ENCODE results near the gene ALG8.

The ALG8 gene

DNA sequence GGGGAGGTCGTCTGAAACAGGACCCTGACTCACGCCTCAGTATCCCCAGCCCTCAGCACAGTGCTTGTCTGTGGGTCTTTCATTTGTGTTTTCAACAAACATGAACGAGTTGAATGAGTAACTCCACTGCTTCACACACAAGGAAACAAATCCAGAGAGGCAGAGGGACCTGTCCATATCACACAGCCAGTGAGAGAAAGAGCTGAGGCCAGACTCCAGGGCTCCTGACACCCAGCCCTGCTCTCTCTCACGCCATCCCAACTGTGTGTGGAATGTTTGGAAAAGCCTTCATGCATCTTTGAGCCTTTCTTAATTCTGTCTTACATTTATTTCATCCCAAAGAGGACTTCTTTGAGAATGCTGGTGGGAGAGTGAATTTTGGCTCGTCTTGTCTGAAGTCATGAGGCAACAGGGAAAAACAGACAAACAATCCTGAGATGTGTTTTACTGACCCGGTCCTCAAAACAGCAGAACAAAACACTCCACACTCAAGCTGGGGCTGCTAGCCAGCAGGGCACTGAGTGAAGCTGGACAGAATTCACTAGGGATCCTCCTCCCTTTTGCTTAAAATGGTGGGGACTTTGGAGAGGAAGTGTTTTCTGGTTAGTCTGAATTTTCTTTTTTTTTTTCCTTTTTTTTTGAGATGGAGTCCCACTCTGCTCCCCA is 19.7 kb upstream of the ALG8 start:
- DNase-seq: no peak

GRCh38 chr11:78156127-78156844 is 16.9 kb upstream of the ALG8 start:
- no peak for DNase-seq

- DNase-seq: no peak
Measured at GRCh38 chr11:78151804-78152203, 12.4 kb upstream of the ALG8 start.

GRCh38 chr11:78150754-78151153 is 11.3 kb upstream of the ALG8 start:
- DNase-seq: no peak

DNA sequence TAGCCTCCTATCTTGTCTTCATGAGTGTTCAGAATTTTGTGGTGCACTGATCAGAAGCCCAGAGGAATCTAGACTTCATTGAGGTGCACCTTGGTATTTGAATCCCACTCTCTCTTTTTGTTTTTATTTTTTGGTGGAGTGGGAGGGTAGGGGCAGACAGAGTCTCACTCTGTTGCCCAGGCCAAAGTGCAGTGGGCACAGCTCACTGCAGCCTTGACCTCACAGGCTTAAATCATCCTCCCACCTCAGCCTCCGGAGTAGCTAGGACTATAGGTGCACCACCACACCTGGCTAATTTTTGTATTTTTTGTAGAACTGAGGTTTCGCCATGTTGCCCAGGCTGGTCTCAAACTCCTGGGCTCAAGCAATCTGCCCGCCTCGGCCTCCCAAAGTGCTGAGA is 10.9 kb upstream of the ALG8 start:
- DNase-seq: no peak

GRCh38 chr11:78149646-78150045 is 10.2 kb upstream of the ALG8 start:
- no peak for DNase-seq

- no peak for DNase-seq
Measured at GRCh38 chr11:78147807-78148206, 8.4 kb upstream of the ALG8 start.

DNA sequence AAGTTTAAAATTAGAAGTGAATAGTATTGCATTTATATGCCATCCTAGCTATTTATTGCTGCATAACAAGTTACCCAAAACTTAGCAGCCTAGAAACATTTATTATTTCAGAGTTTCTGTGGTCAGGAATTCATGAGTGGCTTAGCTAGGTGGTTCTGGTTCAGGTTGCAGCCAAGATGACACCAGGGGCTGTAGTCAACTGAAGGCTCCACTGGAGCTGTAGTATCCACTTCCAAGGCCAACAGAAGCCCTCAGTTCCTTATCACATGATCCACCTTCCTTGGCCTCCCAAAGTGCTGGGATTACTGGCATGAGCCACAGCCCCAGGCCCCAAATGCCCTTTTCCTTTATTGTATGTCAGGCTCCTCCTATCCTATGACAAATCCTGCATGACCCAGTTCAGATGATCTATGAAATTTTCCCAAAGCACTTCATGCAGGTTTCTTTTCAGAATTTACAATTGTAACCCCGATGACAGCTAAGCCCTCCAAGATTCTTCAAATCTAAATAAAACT is 6.1 kb upstream of the ALG8 start:
- DNase-seq: no peak

DNA sequence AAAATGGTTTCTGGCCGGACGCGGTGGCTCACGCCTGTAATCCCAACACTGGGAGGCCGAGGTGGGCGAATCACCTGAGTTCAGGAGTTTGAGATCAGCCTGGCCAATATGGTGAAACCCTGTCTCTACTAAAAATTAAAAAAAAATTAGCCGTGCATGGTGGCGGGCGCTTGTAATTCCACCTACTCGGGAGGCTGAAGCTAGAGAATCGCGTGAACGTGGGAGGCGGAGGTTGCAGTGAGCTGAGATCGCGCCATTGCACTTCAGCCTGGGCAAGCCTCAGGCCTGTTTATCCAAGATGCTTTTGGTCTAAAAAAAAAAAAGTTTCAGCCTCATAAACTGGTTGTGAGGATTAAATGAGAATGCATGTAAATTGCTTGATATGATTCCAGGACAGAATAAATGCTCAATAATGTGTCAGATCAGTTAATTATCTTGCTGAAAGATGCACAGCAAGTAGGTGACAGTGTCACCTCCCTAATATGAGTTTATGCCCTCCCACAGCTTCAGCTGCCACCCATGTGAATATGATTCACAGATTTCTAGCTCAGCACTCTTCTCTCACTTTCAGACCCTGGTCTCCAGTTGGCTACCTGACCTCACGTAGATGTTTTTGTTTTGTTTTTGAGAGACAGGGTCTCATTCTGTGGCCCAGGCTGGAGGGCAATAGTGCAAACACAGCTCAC is 1.1 kb upstream of the ALG8 start:
- DNase-seq: no peak

DNA sequence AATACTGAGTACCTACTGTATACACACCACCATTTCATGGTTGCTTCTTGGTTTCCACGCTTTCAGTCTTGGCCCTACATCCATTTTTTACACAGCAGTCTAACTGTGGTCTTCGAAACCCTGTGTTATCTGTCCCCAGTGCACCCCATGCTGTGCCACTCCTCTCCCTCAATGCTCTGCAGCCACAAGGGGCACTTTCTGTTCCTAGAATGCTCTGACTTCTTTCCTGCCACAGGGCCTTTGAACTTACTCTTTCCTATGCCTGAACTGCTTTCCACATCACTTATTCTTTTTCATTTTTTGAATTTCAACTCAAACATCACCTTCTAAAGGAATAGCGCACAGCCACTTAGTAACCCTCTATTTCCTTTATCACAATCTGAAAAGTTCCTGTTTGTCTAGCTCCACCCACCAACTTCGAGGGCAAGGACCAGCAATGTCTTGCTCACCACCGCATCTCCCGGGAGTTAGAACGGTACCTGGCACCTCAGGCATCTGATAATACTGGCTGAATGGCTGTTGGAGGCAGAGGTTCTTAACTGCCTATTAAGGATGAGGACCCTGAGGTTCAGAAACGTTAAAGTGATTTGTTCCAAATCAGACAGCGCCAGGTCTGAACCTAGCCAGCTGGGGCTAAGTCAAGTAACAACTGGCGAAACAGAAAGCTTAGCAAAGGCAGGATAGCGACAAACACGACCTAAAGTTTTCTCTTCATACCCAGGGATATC is 568 bp downstream of the ALG8 start:
- DNase-seq: peak in 1 of 2 donors; percentile 47

DNA sequence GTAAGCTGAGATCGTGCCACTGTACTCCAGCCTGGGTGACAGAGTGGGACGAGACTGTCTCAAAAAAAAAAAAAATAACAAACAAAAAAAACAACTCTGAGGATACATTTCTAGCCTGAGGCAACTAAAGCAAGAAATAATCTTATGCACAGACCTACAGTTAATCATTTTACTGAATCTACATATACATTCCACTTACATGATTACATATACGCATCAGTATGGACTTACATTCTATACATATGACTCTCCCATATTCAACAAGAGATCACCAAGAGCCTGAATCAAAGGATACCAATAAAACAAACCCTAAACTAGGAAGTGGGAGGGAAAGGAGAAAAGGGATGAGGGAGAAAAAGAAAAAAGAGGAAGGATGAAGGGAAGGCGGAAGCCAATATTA is 1.1 kb downstream of the ALG8 start:
- DNase-seq: no peak

DNA sequence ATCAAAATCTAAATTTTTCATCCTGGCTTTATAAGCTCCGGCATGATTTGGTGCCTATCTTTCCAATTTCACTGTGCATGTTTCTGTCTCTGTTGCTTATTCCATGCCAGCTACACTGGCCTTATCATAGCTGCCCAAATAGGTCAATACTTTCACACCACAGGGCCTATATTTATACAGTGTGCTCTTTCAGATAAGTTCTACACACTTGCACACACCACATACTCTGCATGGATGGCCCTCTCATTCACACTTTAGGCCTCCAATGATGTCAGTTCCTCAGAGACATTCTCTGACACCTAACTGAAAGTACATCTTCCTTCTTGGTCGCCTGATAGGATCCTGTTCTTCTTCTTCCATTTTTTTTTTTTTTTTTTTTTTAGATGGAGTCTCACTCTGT is 7.0 kb downstream of the ALG8 start:
- no peak for DNase-seq

- DNase-seq: no peak
Measured at GRCh38 chr11:78131956-78132355, 7.5 kb downstream of the ALG8 start.

DNA sequence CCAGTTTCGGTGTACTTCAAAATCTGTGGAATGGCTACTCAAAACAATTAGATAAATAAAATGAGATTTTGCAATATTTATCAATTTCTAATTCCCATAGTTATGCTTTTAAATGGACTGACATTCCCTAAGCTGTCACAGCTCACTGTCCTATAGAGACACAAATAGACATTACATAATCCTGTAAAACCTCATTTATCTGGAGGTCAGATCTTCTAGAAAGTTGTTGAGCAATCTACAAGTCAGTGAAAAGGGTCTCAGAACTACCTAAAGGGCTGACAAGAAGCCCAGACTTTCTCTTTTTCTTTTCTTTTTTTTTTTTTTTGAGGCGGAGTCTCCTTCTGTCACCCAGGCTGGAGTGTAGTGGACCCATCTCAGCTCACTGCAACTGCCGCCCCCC is 12.0 kb downstream of the ALG8 start:
- no peak for DNase-seq

DNA sequence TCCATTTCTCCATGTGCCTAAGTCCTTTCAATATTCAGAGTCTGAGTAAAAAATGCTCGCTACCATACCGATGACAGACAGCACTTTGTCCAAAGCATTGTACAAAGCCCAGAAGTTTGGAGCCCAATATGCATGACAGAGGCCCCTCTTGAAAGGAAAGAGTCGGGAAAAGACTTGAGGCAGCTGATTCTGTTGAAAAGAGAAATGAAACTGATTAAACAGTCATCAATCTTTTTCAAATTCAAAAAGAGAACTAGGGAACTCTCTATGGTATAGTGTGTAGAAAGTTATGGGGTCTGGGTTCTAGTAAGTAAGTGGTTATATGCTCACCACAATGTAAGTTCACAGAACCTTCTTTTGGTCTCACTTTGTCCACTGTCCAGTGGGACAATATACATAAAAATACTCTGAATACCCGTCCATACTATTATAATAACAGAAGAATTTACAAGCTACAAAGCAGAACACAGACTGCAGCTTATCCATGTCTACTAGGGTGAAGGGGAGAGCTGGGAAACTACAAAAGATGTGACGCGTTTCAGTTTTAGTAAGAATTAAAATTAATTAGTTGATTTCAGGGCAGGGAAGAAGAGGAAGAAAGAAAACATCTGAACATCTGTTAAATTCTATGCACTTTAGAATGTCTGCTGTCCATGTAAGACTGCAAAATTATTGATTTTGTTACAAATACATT is 26.7 kb downstream of the ALG8 start:
- DNase-seq: no peak

- no peak for DNase-seq
Measured at GRCh38 chr11:78111298-78111697, 28.1 kb downstream of the ALG8 start.

GRCh38 chr11:78110830-78111229 is 28.6 kb downstream of the ALG8 start:
- no peak for DNase-seq

GRCh38 chr11:78110351-78110750 is 29.1 kb downstream of the ALG8 start:
- DNase-seq: no peak

DNA sequence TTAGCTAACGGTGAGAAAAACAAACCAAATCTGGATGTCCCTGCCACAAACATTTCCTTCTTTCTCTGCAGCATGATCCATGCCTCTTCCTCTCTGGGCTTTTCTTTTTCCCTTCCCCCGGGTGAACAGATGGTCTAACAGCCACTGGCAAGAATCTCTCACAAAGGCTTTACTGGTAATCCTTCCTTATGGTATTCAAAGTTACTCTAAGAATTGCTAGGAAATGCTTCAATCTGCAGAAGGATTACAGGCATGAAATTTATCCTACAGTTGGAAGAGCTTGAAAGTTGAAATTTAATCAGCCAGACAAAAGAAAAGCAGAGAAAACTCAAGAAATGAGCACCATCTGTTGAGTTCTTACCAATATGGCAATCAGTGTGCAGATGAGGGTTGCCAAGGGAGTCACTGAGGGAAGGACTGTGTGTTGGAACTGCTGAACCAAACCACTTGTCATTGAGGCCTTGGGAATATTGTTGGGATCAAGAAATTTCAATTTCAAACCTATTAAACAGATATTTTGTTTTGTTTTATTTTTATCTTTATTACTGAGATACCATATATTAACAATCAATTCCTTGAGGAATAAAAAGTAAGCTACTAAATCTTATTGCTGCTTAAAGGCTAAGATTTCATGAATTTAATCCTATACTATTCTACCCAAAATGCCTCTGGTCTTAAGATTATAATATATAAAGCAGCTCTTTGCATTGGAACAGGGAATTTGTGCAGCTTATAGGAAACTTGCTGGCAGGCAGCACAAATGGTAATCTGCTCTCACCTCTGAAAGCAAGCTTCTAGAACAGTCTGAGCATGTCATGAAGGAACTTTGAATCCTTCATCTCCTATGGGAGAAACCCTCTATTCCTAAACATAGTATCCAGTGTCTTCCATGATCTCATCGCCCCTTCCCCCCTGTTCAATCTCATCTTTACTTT is 30.1 kb downstream of the ALG8 start:
- DNase-seq: no peak

DNA sequence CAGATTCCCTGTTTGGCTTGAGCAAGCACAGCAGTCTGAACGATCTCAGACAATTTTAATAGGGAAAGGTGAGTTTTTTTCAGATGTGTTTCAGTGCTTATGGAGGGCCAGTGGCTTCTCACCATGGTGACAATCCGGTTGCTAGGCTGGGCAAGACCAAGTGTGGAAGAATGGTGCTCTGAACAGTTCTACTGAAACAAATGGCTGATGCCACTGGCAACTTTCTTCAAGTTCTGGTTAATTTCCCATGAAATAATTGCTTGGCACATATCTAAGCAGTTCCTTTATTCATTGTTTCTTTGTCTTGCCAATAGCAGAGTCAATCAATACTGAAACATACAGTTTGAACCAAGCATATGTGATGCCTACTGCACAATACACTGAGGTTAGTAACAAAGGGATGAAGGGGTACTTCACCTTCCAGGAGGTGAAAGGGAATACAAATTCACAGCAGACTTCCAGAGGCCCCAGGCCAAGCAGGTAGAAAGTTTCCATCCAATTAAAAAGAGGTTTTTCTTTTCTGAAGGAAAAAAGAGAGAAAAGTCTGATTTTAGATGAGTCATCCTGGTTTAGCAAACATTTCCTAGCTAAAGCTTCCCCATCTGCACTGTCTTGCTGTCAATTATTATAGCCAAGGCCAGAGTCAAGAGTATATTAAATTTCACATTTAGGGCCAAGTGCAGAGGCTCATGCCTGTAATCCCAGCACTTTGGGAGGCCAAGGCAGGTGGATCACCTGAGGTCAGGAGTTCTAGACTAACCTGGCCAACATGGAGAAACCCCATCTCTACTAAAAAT is 38.6 kb downstream of the ALG8 start:
- no peak for DNase-seq

DNA sequence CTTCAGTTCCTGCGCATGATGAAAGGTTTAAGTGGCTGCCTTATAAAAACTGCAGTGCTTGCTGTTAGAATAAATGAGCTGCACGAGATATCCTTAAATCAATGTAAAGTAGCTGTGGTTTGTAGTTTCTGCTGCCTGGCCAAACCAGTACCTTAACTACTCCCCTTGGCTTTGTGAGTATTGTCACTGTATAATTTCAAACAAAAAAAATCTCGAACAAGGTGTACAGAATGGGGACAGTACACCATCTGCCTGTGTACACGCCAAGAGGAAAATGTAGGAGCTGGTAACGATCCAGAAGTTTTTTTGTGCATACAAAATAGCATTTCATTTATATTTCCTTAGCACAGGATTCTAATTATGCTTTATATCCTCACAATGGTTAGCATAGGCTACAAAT is 39.2 kb downstream of the ALG8 start:
- no peak for DNase-seq
